HG03139 (cell line): ENCODE data around the gene ZBTB7B.
A peak's percentile ranks its signal among the peaks of the same experiment; 100 is the strongest.
"Not testable (repeated sequence)": the region's sequence is repeated elsewhere in the genome, so short reads cannot be mapped to it uniquely, and the experiment has no call there.

Experiments used
- ATAC-seq: cut with Tn5 transposase; IDR thresholded peaks from one replicate; pipeline ENCODE4 v1.9.1; 2021; ENCODE audit not compliant: unreplicated experiment

ZBTB7B gene

GRCh38 chr1:154967331-154967950, 35.2 kb upstream of the ZBTB7B start:
- ATAC-seq: no peak

GRCh38 chr1:154968731-154969130, 33.9 kb upstream of the ZBTB7B start:
- ATAC-seq: no peak

GRCh38 chr1:154969246-154969645, 33.4 kb upstream of the ZBTB7B start:
- no peak for ATAC-seq

GRCh38 chr1:154969860-154970452, 32.6 kb upstream of the ZBTB7B start:
- ATAC-seq: no peak

GRCh38 chr1:154970631-154971340, 31.8 kb upstream of the ZBTB7B start, which contains the start of gene SHC1:
Gene SHC1, minus strand, starts transcription at chr1:154970747. Its CDS starts 221 bp downstream, at chr1:154970526.
- ATAC-seq: no peak

GRCh38 chr1:154971341-154971998, 31.1 kb upstream of the ZBTB7B start:
- ATAC-seq: no peak

- no peak for ATAC-seq
These were observed 30.4 kb upstream of the ZBTB7B start for GRCh38 chr1:154972213-154972516.

GRCh38 chr1:154972517-154973343, 29.9 kb upstream of the ZBTB7B start:
- no peak for ATAC-seq

GRCh38 chr1:154973344-154974101, 29.1 kb upstream of the ZBTB7B start:
- ATAC-seq: peak; percentile 13

- ATAC-seq: peak; percentile 78
These were observed 28.3 kb upstream of the ZBTB7B start, which contains the start of gene CKS1B for GRCh38 chr1:154974102-154974807. Gene CKS1B, plus strand, starts transcription at chr1:154974681. Its CDS starts 65 bp downstream, at chr1:154974746.

GRCh38 chr1:154974808-154975408, 27.7 kb upstream of the ZBTB7B start:
- peak; percentile 33 for ATAC-seq

- no peak for ATAC-seq
These were observed 27.1 kb upstream of the ZBTB7B start for GRCh38 chr1:154975409-154976059.

- ATAC-seq: not testable (repeated sequence)
These were observed 24.8 kb upstream of the ZBTB7B start for GRCh38 chr1:154977762-154978161.

GRCh38 chr1:154978360-154978759, 24.2 kb upstream of the ZBTB7B start:
- no peak for ATAC-seq

GRCh38 chr1:154982341-154982740, 20.3 kb upstream of the ZBTB7B start:
- no peak for ATAC-seq

GRCh38 chr1:154982897-154983648, 19.5 kb upstream of the ZBTB7B start, which contains the start of gene FLAD1:
Gene FLAD1, plus strand, starts transcription at chr1:154983344. Its CDS starts 351 bp downstream, at chr1:154983695.
- peak; percentile 96 for ATAC-seq

GRCh38 chr1:154983776-154984466, 18.7 kb upstream of the ZBTB7B start:
- no peak for ATAC-seq
